PC-9 (cell line): Measurements from ENCODE around the gene CEP55. TPM values are rescaled to one million over a fixed set of nuclear protein-coding genes. Genes with fewer than 3 reads are reported as not detected.

ENCODE experiments used
- BruUV-seq: library from RNA; stranded (reverse); fragments of 400-500 nt; replicated peaks from 2 replicates; lab custom pipeline; 2021; lab: Mats Ljungman, UMichigan
- CTCF ChIA-PET: fragments of 300-600 bp; sonication (Branson Sonifier 250); formaldehyde crosslinking; loops from one replicate; lab custom pipeline; 2022; ENCODE audit warnings: antibody characterized with exemption; lab: Charles Lee
- POLR2A ChIA-PET: fragments of 300-600 bp; sonication (Branson Sonifier 250); formaldehyde crosslinking; loops from one replicate; lab custom pipeline; 2022; ENCODE audit warnings: antibody characterized with exemption; ENCODE audit not compliant: unreplicated experiment; lab: Charles Lee
- DNase-seq, 2 experiments: peaks; one replicate each; pipeline versions ENCODE4 v3.0.0 to v3.0.0-alpha.2; 2015 to 2022; ENCODE audit warnings: mixed read lengths in 1 of 2
- H2AFZ ChIP-seq: fragments of 200-600 bp; sonication (generic); 2 replicates; pipeline ENCODE4 v1.8.1; 2017; ENCODE audit warnings: antibody characterized with exemption
- H3F3A ChIP-seq: fragments of 200-600 bp; sonication (generic); 2 replicates; pipeline ENCODE4 v1.8.1; 2017; ENCODE audit warnings: antibody characterized with exemption, mild to moderate bottlenecking, low read depth; ENCODE audit not compliant: insufficient read depth
- H3K27ac ChIP-seq: fragments of 200-600 bp; sonication (generic); 2 replicates; pipeline ENCODE4 v1.6.1; 2016; ENCODE audit warnings: mixed run types
- H3K27me3 ChIP-seq: fragments of 200-600 bp; sonication (generic); 2 replicates; pipeline ENCODE4 v1.6.1; 2016; ENCODE audit warnings: low read depth, mixed run types; ENCODE audit not compliant: insufficient read depth
- H3K36me3 ChIP-seq: fragments of 200-600 bp; sonication (generic); 2 replicates; pipeline ENCODE4 v1.6.1; 2016; ENCODE audit warnings: low read depth, mixed run types
- H3K4me1 ChIP-seq: fragments of 200-600 bp; sonication (generic); replicated peaks from 2 replicates; pipeline ENCODE4 v1.6.1; 2016; ENCODE audit warnings: mixed run types; ENCODE audit not compliant: insufficient read depth
- H3K4me2 ChIP-seq: fragments of 200-600 bp; sonication (generic); 2 replicates; pipeline ENCODE4 v1.6.1; 2017; ENCODE audit warnings: mixed run types
- H3K4me3 ChIP-seq: fragments of 200-600 bp; sonication (generic); 2 replicates; pipeline ENCODE4 v1.6.1; 2016; ENCODE audit warnings: mixed run types
- H3K79me2 ChIP-seq: fragments of 200-600 bp; sonication (generic); 2 replicates; pipeline ENCODE4 v1.6.1; 2017; ENCODE audit warnings: low read depth, mixed run types
- H3K9me2 ChIP-seq: fragments of 200-600 bp; sonication (generic); 2 replicates; pipeline ENCODE4 v1.8.1; 2017; ENCODE audit warnings: mild to moderate bottlenecking; ENCODE audit not compliant: insufficient read depth
- H3K9me3 ChIP-seq: fragments of 200-600 bp; sonication (generic); 2 replicates; pipeline ENCODE4 v1.8.1; 2016; ENCODE audit warnings: low read depth; ENCODE audit not compliant: insufficient read depth
- H4K20me1 ChIP-seq: fragments of 200-600 bp; sonication (generic); 2 replicates; pipeline ENCODE4 v1.8.1; 2017; ENCODE audit not compliant: insufficient read depth
- CTCF ChIP-seq: fragments of 200-600 bp; sonication (generic); conservative IDR thresholded peaks from 2 replicates; pipeline ENCODE4 v1.6.1; 2017; ENCODE audit warnings: mixed run types, antibody characterized with exemption, mild to moderate bottlenecking, moderate library complexity
- EZH2 ChIP-seq: fragments of 200-600 bp; sonication (generic); IDR thresholded peaks from 2 replicates; pipeline ENCODE4 v1.8.0; 2017; ENCODE audit warnings: antibody characterized with exemption, low read depth
- intact Hi-C: fragments of 100-400 bp; cut with micrococcal nuclease; formaldehyde crosslinking; loops from one replicate; pipeline ENCODE4 v1.10.0; 2022; ENCODE audit not compliant: unreplicated experiment
- total RNA-seq: library from RNA; stranded (reverse); gene quantifications from 2 replicates; pipeline ENCODE4 v1.2.3, GENCODE V29; 2021

Gene CEP55
- total RNA-seq, 1 experiment from 2014 or later: 38.9 TPM

DNA sequence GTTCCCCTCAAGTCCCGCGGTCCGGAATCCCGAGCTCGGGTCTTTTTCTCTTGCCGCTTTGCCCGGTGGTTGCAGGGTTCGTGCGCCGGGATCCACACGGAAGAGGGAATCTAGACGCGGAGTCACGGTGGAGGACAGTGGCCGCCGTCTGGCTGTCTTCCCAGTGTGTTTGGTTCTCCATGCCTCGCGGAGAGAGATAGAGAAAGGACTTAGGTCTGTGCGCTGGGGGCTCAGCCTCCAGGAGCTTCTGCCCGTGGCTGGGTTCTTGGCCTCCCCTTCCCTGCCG is 71.6 kb downstream of the CEP55 start:
- TF ChIP-seq CTCF (no peak), EZH2 (no peak)
- no TSS peak for BruUV-seq
- Histone ChIP-seq H2AFZ (no peak overlapping the region), H4K20me1 (no peaks in the 10 kb centered on the region), H3K4me3 (peak overlapping the region; percentile 56; the same call in 1 of the 2 replicates), H3F3A (peaks cover 3% of the 10 kb centered on the region; the same call in 1 of the 2 replicates), H3K4me1 (peaks cover 21% of the 10 kb centered on the region), H3K9me2 (no peaks in the 10 kb centered on the region), H3K36me3 (no peaks in the 10 kb centered on the region), H3K79me2 (peaks cover 17% of the 10 kb centered on the region), H3K27me3 (no peaks in the 10 kb centered on the region), H3K9me3 (no peaks in the 10 kb centered on the region), H3K27ac (no peak overlapping the region), H3K4me2 (peak overlapping the region; percentile 78)
- ChIA-PET POLR2A (no interaction called here), CTCF (no interaction called here)
- intact Hi-C loops: no loop called here
- no peak for DNase-seq

DNA sequence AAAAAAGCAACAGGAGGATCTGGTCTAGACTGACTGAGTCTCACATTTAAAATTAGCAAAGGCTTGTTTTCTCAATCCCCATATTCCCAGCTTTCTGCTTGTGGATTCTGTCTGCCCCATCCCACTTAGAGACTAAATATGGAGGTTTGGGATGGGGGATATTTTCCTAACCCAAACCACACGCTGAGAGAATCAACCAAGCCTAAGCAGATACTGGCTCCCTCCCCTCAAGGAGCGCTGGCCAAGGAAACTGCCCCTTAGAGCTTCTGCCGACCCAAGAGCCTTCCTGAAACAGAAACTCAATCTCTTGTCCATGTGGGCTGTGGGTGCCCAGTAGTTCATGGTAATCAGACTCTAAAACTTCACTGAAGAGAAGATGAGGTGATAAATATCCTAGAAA is 74.0 kb downstream of the CEP55 start:
- POLR2A ChIA-PET: no interaction called here
- TF ChIP-seq CTCF: no peak
- no peak for TF ChIP-seq EZH2
- CTCF ChIA-PET: no interaction called here
- Histone ChIP-seq H3K4me2 (no peak overlapping the region), H3K9me3 (no peaks in the 10 kb centered on the region), H3K4me3 (no peak overlapping the region), H3K9me2 (no peaks in the 10 kb centered on the region), H3K27ac (no peak overlapping the region), H3K27me3 (no peaks in the 10 kb centered on the region), H3K4me1 (peaks cover 21% of the 10 kb centered on the region), H3K79me2 (peaks cover 17% of the 10 kb centered on the region), H4K20me1 (no peaks in the 10 kb centered on the region), H3K36me3 (no peaks in the 10 kb centered on the region), H3F3A (peaks cover 3% of the 10 kb centered on the region; the same call in 1 of the 2 replicates), H2AFZ (no peak overlapping the region)
- no peak for DNase-seq
- BruUV-seq: no TSS peak
- intact Hi-C loops: no loop called here

DNA sequence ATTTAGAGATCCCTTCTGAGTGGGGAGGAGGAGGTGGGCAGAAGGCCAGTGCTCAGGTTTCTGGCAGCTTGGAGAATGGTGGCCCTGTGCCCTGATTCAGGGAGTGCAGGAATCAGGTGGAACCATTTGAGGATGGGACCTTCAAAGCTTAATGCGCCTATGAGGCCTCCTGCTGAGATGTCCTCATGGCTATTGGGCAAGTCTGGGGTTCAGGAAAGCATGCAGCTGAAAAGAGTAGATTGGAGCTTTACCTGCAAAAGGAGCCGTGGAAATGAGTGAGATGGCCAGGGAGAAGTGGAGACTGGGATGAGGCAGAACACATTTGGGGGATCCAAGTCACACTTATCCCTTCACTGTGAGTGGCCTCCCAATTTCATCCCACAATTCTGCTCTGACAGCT is 76.2 kb downstream of the CEP55 start:
- H3K4me3 ChIP-seq: no peak overlapping the region
- H3K27me3 ChIP-seq: no peaks in the 10 kb centered on the region
- no peak for DNase-seq
- H3K4me2 ChIP-seq: no peak overlapping the region
- H3K79me2 ChIP-seq: peaks cover 12% of the 10 kb centered on the region
- no peaks in the 10 kb centered on the region for H3F3A ChIP-seq
- intact Hi-C loops: no loop called here
- no peaks in the 10 kb centered on the region for H4K20me1 ChIP-seq
- no TSS peak for BruUV-seq
- H3K9me3 ChIP-seq: no peaks in the 10 kb centered on the region
- no peak overlapping the region for H2AFZ ChIP-seq
- H3K4me1 ChIP-seq: peaks cover 29% of the 10 kb centered on the region
- ChIA-PET CTCF (no interaction called here), POLR2A (no interaction called here)
- H3K27ac ChIP-seq: no peak overlapping the region
- TF ChIP-seq EZH2 (no peak), CTCF (no peak)
- no peaks in the 10 kb centered on the region for H3K9me2 ChIP-seq
- no peaks in the 10 kb centered on the region for H3K36me3 ChIP-seq
